HFF-Myc (cell line): ENCODE data around the gene VPS37C.

ENCODE experiments used
- DNase-seq: peaks from one replicate; pipeline ENCODE4 v3.0.0-alpha.2; 2011; ENCODE audit warnings: low read depth; ENCODE audit errors: extremely low read depth
- H3K4me3 ChIP-seq: replicated peaks from 2 replicates; pipeline ENCODE4 v1.5.1; 2011; ENCODE audit warnings: low read depth, mild to moderate bottlenecking, control low read depth, low read length
- CTCF ChIP-seq: IDR thresholded peaks from 2 replicates; pipeline ENCODE4 v1.5.1; 2012; ENCODE audit warnings: mild to moderate bottlenecking, low read depth, low read length, control low read depth; ENCODE audit errors: missing control alignments

VPS37C gene

DNA sequence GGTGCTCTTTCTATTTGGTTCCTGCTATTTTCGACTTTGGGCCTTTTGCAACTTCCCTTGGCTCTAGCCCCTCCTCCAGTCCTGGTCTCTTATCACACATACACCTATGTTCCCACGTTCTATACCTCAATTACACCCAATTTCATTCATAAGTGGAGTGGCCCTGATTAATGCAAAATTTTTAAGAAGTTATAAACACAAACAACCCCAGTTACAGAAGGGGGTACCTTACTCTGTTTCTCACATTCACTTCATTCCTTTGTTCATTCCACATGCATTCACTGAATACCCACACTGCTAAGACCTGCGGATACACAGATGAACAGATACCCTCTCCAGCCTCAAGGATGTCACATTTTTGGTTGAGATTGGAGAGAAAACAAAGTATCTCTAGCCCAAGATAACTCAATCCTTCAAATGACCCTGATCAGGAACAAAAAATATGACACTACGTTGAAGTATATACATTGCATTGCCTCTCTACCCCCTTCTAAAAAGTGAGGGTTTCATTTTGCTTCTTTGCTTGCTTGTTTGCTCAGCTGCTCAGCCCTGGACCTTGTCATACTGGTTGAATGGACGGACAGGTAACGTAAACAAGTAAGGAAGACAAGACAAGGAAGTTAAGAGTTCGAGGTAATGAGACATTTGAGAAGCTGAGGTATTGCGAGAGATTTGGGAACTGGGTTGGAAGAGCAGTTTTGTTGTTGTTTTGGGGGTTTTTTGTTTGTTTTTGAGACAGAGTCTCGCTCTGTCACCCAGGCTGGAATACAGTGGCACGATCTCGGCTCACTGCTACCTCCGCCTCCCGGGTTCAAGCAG lies 3.6 kb upstream of the VPS37C start:
- no peak for DNase-seq
- no peak for TF ChIP-seq CTCF
- H3K4me3 ChIP-seq, result no peak overlapping the region

GRCh38 chr11:61163714-61164605 lies 2.7 kb upstream of the VPS37C start:
- TF ChIP-seq CTCF, result no peak
- no peak overlapping the region for H3K4me3 ChIP-seq
- no peak for DNase-seq

- TF ChIP-seq CTCF, result no peak
- no peak overlapping the region for H3K4me3 ChIP-seq
- no peak for DNase-seq
These were observed 1.8 kb upstream of the VPS37C start for GRCh38 chr11:61163021-61163420.

GRCh38 chr11:61162092-61162941 lies 1.1 kb upstream of the VPS37C start:
- peak overlapping the region; percentile 67 for H3K4me3 ChIP-seq
- TF ChIP-seq CTCF, result no peak
- DNase-seq, result no peak

- H3K4me3 ChIP-seq, result peak overlapping the region; percentile 67
- TF ChIP-seq CTCF, result no peak
- DNase-seq, result no peak
These were observed 588 bp downstream of the VPS37C start for GRCh38 chr11:61160487-61161189.
